GM23338 (cell line): Measurements from ENCODE around the gene CX3CR1. TPM values are rescaled to one million over a fixed set of nuclear protein-coding genes. Genes with fewer than 3 reads are reported as not detected.

Experiments
- ATAC-seq: fragments of 200-7000 bp; cut with Tn5 transposase; 3 replicates; pipeline ENCODE4 v1.9.1; 2020
- DNase-seq: peaks from one replicate; pipeline ENCODE4 v3.0.0-alpha.2; 2015; ENCODE audit warnings: low spot score
- H2AFZ ChIP-seq: fragments of 200-600 bp; sonication (generic); 2 replicates; pipeline ENCODE4 v1.8.0; 2016; ENCODE audit warnings: antibody characterized with exemption, mild to moderate bottlenecking, moderate library complexity
- H3F3A ChIP-seq: fragments of 200-600 bp; sonication (generic); replicated peaks from 2 replicates; pipeline ENCODE4 v1.8.0; 2017; ENCODE audit warnings: antibody characterized with exemption, mixed run types, low read depth
- H3K27ac ChIP-seq: fragments of 200-600 bp; sonication (generic); 2 replicates; pipeline ENCODE4 v1.6.1; 2016; ENCODE audit warnings: low read depth
- H3K27me3 ChIP-seq: fragments of 200-600 bp; sonication (generic); 2 replicates; pipeline ENCODE4 v1.8.0; 2016; ENCODE audit warnings: mild to moderate bottlenecking, mixed run types, moderate library complexity; ENCODE audit not compliant: insufficient read depth
- H3K36me3 ChIP-seq: fragments of 200-600 bp; sonication (generic); 2 replicates; pipeline ENCODE4 v1.8.0; 2016; ENCODE audit warnings: mild to moderate bottlenecking; ENCODE audit not compliant: insufficient read depth
- H3K4me1 ChIP-seq: fragments of 200-600 bp; sonication (generic); 2 replicates; pipeline ENCODE4 v1.8.0; 2016; ENCODE audit warnings: mild to moderate bottlenecking, moderate library complexity; ENCODE audit not compliant: insufficient read depth
- H3K4me2 ChIP-seq: fragments of 200-600 bp; sonication (generic); 2 replicates; pipeline ENCODE4 v1.7.1; 2017; ENCODE audit warnings: mixed run types
- H3K4me3 ChIP-seq: fragments of 200-600 bp; sonication (generic); 2 replicates; pipeline ENCODE4 v1.6.1; 2016; ENCODE audit warnings: mixed run types
- H3K79me2 ChIP-seq: fragments of 200-600 bp; sonication (generic); replicated peaks from 2 replicates; pipeline ENCODE4 v1.8.0; 2017; ENCODE audit warnings: mild to moderate bottlenecking; ENCODE audit not compliant: insufficient read depth
- H3K9me2 ChIP-seq: fragments of 200-600 bp; sonication (generic); 2 replicates; pipeline ENCODE4 v1.8.0; 2017; ENCODE audit not compliant: insufficient read depth
- H4K20me1 ChIP-seq: fragments of 200-600 bp; sonication (generic); replicated peaks from 2 replicates; pipeline ENCODE4 v1.8.0; 2017; ENCODE audit warnings: mild to moderate bottlenecking; ENCODE audit not compliant: insufficient read depth
- H3K27ac Mint-ChIP-seq: 2 replicates; pipeline ENCODE4 v1.8.0; 2020; ENCODE audit warnings: inconsistent platforms, mild to moderate bottlenecking, moderate library complexity, mixed read lengths
- H3K27me3 Mint-ChIP-seq: 3 replicates; pipeline ENCODE4 v1.8.0; 2022; ENCODE audit warnings: low read depth, mild to moderate bottlenecking, moderate library complexity, mixed read lengths, inconsistent platforms; ENCODE audit not compliant: insufficient read depth, poor library complexity
- H3K36me3 Mint-ChIP-seq: 3 replicates; pipeline ENCODE4 v1.8.0; 2021; ENCODE audit warnings: low read depth, mild to moderate bottlenecking, inconsistent platforms, moderate library complexity, mixed read lengths
- H3K4me1 Mint-ChIP-seq: 3 replicates; pipeline ENCODE4 v1.8.0; 2020; ENCODE audit warnings: mild to moderate bottlenecking, inconsistent platforms, mixed read lengths
- H3K4me3 Mint-ChIP-seq: 3 replicates; pipeline ENCODE4 v1.8.0; 2021; ENCODE audit warnings: moderate library complexity, mild to moderate bottlenecking, inconsistent platforms, mixed read lengths
- H3K9me3 Mint-ChIP-seq: 3 replicates; pipeline ENCODE4 v1.8.0; 2020; ENCODE audit warnings: moderate library complexity, mild to moderate bottlenecking, inconsistent platforms, mixed read lengths
- CTCF ChIP-seq, 2 experiments: fragments of 200-600 bp in 1 of 2; sonication (generic) in 1 of 2; conservative IDR thresholded peaks; 2 replicates each; pipeline versions ENCODE4 v1.5.1 to v1.6.1; 2016 to 2017; ENCODE audit warnings: antibody characterized with exemption in 2 of 2, low read depth in 2 of 2, mild to moderate bottlenecking in 2 of 2, moderate library complexity in 1 of 2
- EZH2 ChIP-seq: fragments of 200-600 bp; sonication (generic); IDR thresholded peaks from one replicate; pipeline ENCODE4 v1.8.0; 2017; ENCODE audit warnings: antibody characterized with exemption, mild to moderate bottlenecking, low read depth; ENCODE audit not compliant: unreplicated experiment
- JUNB ChIP-seq: IDR thresholded peaks from one replicate; pipeline ENCODE4 v1.6.1; 2016; ENCODE audit warnings: antibody characterized with exemption; ENCODE audit not compliant: unreplicated experiment
- NANOG ChIP-seq: IDR thresholded peaks from 2 replicates; pipeline ENCODE4 v1.6.1; 2016; ENCODE audit warnings: antibody characterized with exemption, borderline replicate concordance
- ZNF331 ChIP-seq: fragments of 250-450 bp; sonication (Bioruptor Pico); IDR thresholded peaks from 2 replicates; pipeline ENCODE4 v1.5.0; 2020; ENCODE audit warnings: low read depth, mild to moderate bottlenecking, moderate library complexity
- ZNF462 ChIP-seq: fragments of 250-450 bp; sonication (Bioruptor Pico); IDR thresholded peaks from 2 replicates; pipeline ENCODE4 v1.5.0; 2020; ENCODE audit warnings: mild to moderate bottlenecking, moderate library complexity
- polyA plus RNA-seq: library from polyadenylated mRNA; unstranded; fragments of >200 nt; fragmentation: Nextera tagmentation; extraction: Ambion mirVana; gene quantifications from 2 replicates; pipeline ENCODE4 v1.2.1, GENCODE V29; 2016
- total RNA-seq: library from RNA; depleted of rRNA; stranded (reverse); fragments of >200 nt; shearing (Covaris generic); gene quantifications from 2 replicates; pipeline ENCODE4 v1.2.3, GENCODE V29; 2014

CX3CR1 gene
- total and polyA plus RNA-seq, 2 experiments from 2014 or later = 0.24 to 0.42 TPM

- no peak for TF ChIP-seq ZNF462 (CRISPR knock-in tag)
- no peak for TF ChIP-seq JUNB
- TF ChIP-seq ZNF331 (CRISPR knock-in tag) = no peak
Observed at GRCh38 chr3:39323494-39323893, 43.7 kb upstream of the CX3CR1 start (continued).

DNA sequence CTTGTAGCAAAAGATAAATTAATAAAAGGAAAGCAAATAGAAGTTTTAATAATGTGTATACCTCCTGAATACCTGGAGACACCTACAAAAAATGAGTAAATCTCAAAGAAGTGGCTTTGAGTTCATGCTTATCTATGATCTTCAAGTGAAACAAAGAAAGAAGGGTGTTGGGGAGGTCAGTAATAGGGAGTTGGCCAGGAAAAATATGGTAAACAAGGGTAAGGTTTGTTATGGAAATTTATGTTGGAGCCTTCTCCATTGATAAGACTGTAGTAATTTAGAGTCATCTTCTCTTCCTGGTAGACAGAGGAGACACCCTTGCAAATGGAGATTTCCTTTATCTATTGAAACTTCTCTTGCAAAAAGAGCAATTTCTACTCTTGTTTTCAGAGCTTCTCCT, 43.1 kb upstream of the CX3CR1 start:
- H3K4me1 ChIP-seq = peaks cover 3% of the 10 kb centered on the region
- TF ChIP-seq JUNB = no peak
- no peak for TF ChIP-seq ZNF462 (CRISPR knock-in tag)
- TF ChIP-seq CTCF (conservative IDR thresholded peaks at IDR 0.05; ENCODE audit: low read depth in 2 of 2) = no peak
- TF ChIP-seq NANOG = no peak
- no peak for TF ChIP-seq EZH2

More for the DNA sequence above, 43.1 kb upstream of the CX3CR1 start:
- Histone ChIP-seq H3K4me3 (no peak overlapping the region), H3K79me2 (no peaks in the 10 kb centered on the region), H2AFZ (no peak overlapping the region), H3K27ac (no peak overlapping the region), H3K36me3 (no peaks in the 10 kb centered on the region), H3K4me2 (no peak overlapping the region), H3K27me3 (no peaks in the 10 kb centered on the region), H4K20me1 (no peaks in the 10 kb centered on the region), H3F3A (no peaks in the 10 kb centered on the region), H3K9me2 (0 out of 2 replicates have a peak, but pooled peaks cover 8% of the 10 kb centered on the region)
- H3K27ac Mint-ChIP-seq = no peak overlapping the region
- ATAC-seq = no peak
- no peak overlapping the region for H3K4me3 Mint-ChIP-seq
- no peaks in the 10 kb centered on the region for H3K36me3 Mint-ChIP-seq
- no peak for DNase-seq
- no peaks in the 10 kb centered on the region; the same call in 2 of the 3 replicates for H3K9me3 Mint-ChIP-seq
- H3K4me1 Mint-ChIP-seq = peaks cover 11% of the 10 kb centered on the region
- peaks cover 4% of the 10 kb centered on the region for H3K27me3 Mint-ChIP-seq
